ENCODE results near the gene IGFBP4.

- TF ChIP-seq CTCF (IDR thresholded peaks at IDR 0.05) (no peak), POLR2A (IDR thresholded peaks at IDR 0.05) (no peak), EP300 (IDR thresholded peaks at IDR 0.05; ENCODE audit: low read depth) (no peak)
Measured at GRCh38 chr17:40484285-40484972, 41.2 kb downstream of the IGFBP4 start.
